K562 (cell line): ENCODE data around the gene OR56A4. TPM values are rescaled to one million over a fixed set of nuclear protein-coding genes. Genes with fewer than 3 reads are reported as not detected.
"Not testable (repeated sequence)": the region's sequence is repeated elsewhere in the genome, so short reads cannot be mapped to it uniquely, and the experiment has no call there.

ENCODE experiments used
- ATAC-seq: fragments of 200-7000 bp; cut with Tn5 transposase; 3 replicates; pipeline ENCODE4 v1.9.1; 2020; ENCODE audit warnings: moderate library complexity
- BruUV-seq: library from RNA; stranded (reverse); fragments of 400-500 nt; replicated peaks from 2 replicates; lab custom pipeline; 2021; lab: Mats Ljungman, UMichigan
- CTCF ChIA-PET: fragments of 300-600 bp; formaldehyde crosslinking; extraction: SDS; loops from one replicate; lab custom pipeline; 2021; ENCODE audit warnings: low intra/inter-chr PET ratio; lab: Yijun Ruan, JAX
- POLR2A ChIA-PET: fragments of 300-600, 350-650 bp; sonication (Branson Sonifier 250); formaldehyde crosslinking; extraction: SDS; loops from one replicate; lab custom pipeline; 2021; ENCODE audit warnings: antibody characterized with exemption, inconsistent platforms; lab: Yijun Ruan, JAX
- DNase-seq, 4 experiments: peaks; one replicate each; pipeline versions ENCODE4 v3.0.0 to v3.0.0-alpha.2; 2011 to 2018; ENCODE audit warnings: low spot score in 3 of 4, mixed read lengths in 3 of 4; ENCODE audit errors: extremely low read depth in 1 of 4
- FAIRE-seq: peaks from 2 replicates; lab custom pipeline; 2011; peaks lifted over from hg19 to GRCh38; lab: Jason Lieb, UNC
- H2AFZ ChIP-seq: 2 replicates; pipeline ENCODE4 v1.6.0; 2011; ENCODE audit warnings: low read depth, low read length, control low read depth, inconsistent platforms
- H3K27ac ChIP-seq: fragments of 200-600 bp; 3 replicates; pipeline ENCODE4 v1.8.0; 2011; ENCODE audit warnings: low read depth, mild to moderate bottlenecking, control low read depth, inconsistent platforms, low read length, moderate library complexity, mixed read lengths; ENCODE audit errors: extremely low read depth
- H3K27me3 ChIP-seq, 2 experiments: fragments of 300-600 bp in 1 of 2; 2 replicates in 1 of 2; 3 replicates in 1 of 2; pipeline versions ENCODE4 v1.6.0 to v1.8.0; 2011; ENCODE audit warnings: inconsistent platforms in 2 of 2, low read length in 2 of 2, mild to moderate bottlenecking in 1 of 2, mixed read lengths in 1 of 2, moderate library complexity in 1 of 2; ENCODE audit not compliant: control insufficient read depth in 2 of 2, insufficient read depth in 2 of 2
- H3K36me3 ChIP-seq: fragments of 300-600 bp; 3 replicates; pipeline ENCODE4 v1.8.0; 2011; ENCODE audit warnings: mild to moderate bottlenecking, low read length, inconsistent platforms; ENCODE audit not compliant: control insufficient read depth, insufficient read depth
- H3K4me1 ChIP-seq, 2 experiments: fragments of 200-600 bp in 1 of 2; replicated peaks in 1 of 2; 2 replicates in 1 of 2; 3 replicates in 1 of 2; pipeline versions ENCODE4 v1.5.1 to v1.8.0; 2011; ENCODE audit warnings: inconsistent platforms in 2 of 2, low read length in 2 of 2, mild to moderate bottlenecking in 1 of 2, mixed read lengths in 1 of 2, moderate library complexity in 1 of 2; ENCODE audit not compliant: control insufficient read depth in 2 of 2, insufficient read depth in 2 of 2
- H3K4me2 ChIP-seq: 2 replicates; pipeline ENCODE4 v1.6.1; 2011; ENCODE audit warnings: low read length, control low read depth, inconsistent platforms, mixed read lengths; ENCODE audit not compliant: insufficient read depth
- H3K4me3 ChIP-seq: fragments of 200-600 bp; sonication (generic), shearing (Covaris generic); 2 replicates; pipeline ENCODE4 v1.5.1; 2016; ENCODE audit warnings: control low read depth, inconsistent platforms
- H3K79me2 ChIP-seq: fragments of 200-600 bp; 3 replicates; pipeline ENCODE4 v1.8.0; 2011; ENCODE audit warnings: low read length, inconsistent platforms; ENCODE audit not compliant: control insufficient read depth, insufficient read depth
- H3K9ac ChIP-seq, 2 experiments: 2 replicates each; pipeline versions ENCODE4 v1.6.0 to v1.6.1; 2011; ENCODE audit warnings: low read depth in 2 of 2, low read length in 2 of 2, control low read depth in 1 of 2, inconsistent platforms in 1 of 2, mild to moderate bottlenecking in 1 of 2, mixed read lengths in 1 of 2; ENCODE audit not compliant: insufficient read depth in 1 of 2
- H3K9me1 ChIP-seq: one replicate; pipeline ENCODE4 v1.6.0; 2011; ENCODE audit warnings: inconsistent platforms, mild to moderate bottlenecking, low read length, moderate library complexity; ENCODE audit not compliant: control insufficient read depth, insufficient read depth
- H3K9me3 ChIP-seq: replicated peaks from 2 replicates; pipeline ENCODE4 v1.5.1; 2011; ENCODE audit warnings: low read depth, low read length, inconsistent platforms; ENCODE audit not compliant: control insufficient read depth, insufficient read depth
- H4K20me1 ChIP-seq: replicated peaks from 2 replicates; pipeline ENCODE4 v1.6.1; 2011; ENCODE audit warnings: low read length, inconsistent platforms, mixed read lengths; ENCODE audit not compliant: control insufficient read depth, insufficient read depth
- ATF3 ChIP-seq, 2 experiments: fragments of 450-650 bp in 1 of 2; sonication (generic) in 1 of 2; formaldehyde crosslinking in 1 of 2; IDR thresholded peaks in 1 of 2; conservative IDR thresholded peaks in 1 of 2; 2 replicates each; pipeline versions ENCODE4 v1.6.1 to v1.8.1; 2016 to 2023; ENCODE audit warnings: mild to moderate bottlenecking in 2 of 2, moderate library complexity in 2 of 2, inconsistent platforms in 1 of 2, missing genetic modification reagents in 1 of 2
- C11orf30 ChIP-seq: fragments of 450-650 bp; IDR thresholded peaks from 2 replicates; pipeline ENCODE4 v1.6.1; 2016; ENCODE audit warnings: low read depth, mild to moderate bottlenecking
- HDGF ChIP-seq: fragments of 450-650 bp; IDR thresholded peaks from 2 replicates; pipeline ENCODE4 v1.6.1; 2016
- ZNF316 ChIP-seq: fragments of 450-650 bp; IDR thresholded peaks from 2 replicates; pipeline ENCODE4 v1.6.1; 2016
- WGBS: fragments of 100-300 bp; shearing (Covaris generic); methylation state at CpG from one replicate; pipeline ENCODE4 v1.1.6; 2016; ENCODE audit warnings: low coverage, mixed read lengths; ENCODE audit not compliant: insufficient coverage; ENCODE audit errors: missing lambda C conversion rate; 5-methylcytosine and 5-hydroxymethylcytosine counted together
- in situ Hi-C: fragments of 300-500 bp; cut with MboI; formaldehyde crosslinking; loops from 4 replicates; pipeline ENCODE4 v1.15.0; 2018; ENCODE audit warnings: inconsistent platforms, mixed read lengths
- intact Hi-C: fragments of 100-400 bp; cut with micrococcal nuclease; formaldehyde crosslinking; loops from 2 replicates; pipeline ENCODE4 v1.14.2; 2022
- polyA plus RNA-seq, 8 experiments: library from polyadenylated mRNA; depleted of rRNA in 4 of 8; stranded (reverse) in 5 of 8; unstranded in 3 of 8; fragments of >200 nt; fragmentation: Nextera tagmentation in 2 of 8; fragmentation: Illumina TruSeq in 1 of 8; extraction: Ambion mirVana in 2 of 8; extraction: Trizol in 1 of 8; gene quantifications; 2 replicates each; pipeline versions ENCODE4 v1.2.1 to v1.2.3, GENCODE V29; 2011 to 2014; ENCODE audit warnings: inconsistent platforms in 1 of 8, missing spikeins in 1 of 8
- total RNA-seq, 7 experiments: library from RNA; depleted of rRNA in 6 of 7; stranded (reverse); fragments of >200 nt in 6 of 7; fragmentation: Illumina TruSeq in 2 of 7; extraction: Trizol in 2 of 7; gene quantifications; 2 replicates each; pipeline versions ENCODE4 v1.2.1 to v1.2.3, GENCODE V29; 2011 to 2021; ENCODE audit warnings: low replicate concordance in 1 of 7

The OR56A4 gene
- total and polyA plus RNA-seq, 9 of the 15 experiments (the other 6 are each of a cell fraction or from before 2014, with no cell fraction given), result not detected

DNA sequence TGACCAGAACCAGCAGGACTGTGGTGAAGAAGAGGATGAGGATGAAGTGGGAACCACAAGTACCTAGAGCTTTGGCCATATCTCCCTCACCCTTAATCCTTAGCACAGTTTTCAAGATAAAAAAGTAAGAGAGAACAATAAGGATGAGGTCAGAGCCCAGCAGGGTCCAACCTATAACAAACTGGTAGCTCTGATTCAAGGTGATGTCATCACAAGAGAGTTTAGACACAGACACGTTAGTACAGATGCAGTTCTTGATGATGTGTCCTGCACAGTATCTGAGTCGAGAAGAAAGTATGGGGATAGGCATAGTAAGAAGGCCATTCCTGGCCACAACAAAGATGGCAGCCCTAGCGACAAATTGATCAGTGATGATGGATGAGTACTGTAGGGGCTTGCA lies 39.0 kb downstream of the OR56A4 start:
- Histone ChIP-seq H3K9me1 (no peaks in the 10 kb centered on the region), H3K27ac (no peak overlapping the region), H3K9me3 (0 out of 2 replicates have a peak, but pooled peaks cover 1% of the 10 kb centered on the region), H4K20me1 (no peaks in the 10 kb centered on the region), H3K9ac (no peak overlapping the region), H2AFZ (no peak overlapping the region), H3K27me3 (peaks cover 0 to 7% of the 10 kb centered on the region in 2 experiments; a peak in 2 of 5 replicates), H3K4me1 (no peaks in the 10 kb centered on the region), H3K79me2 (no peaks in the 10 kb centered on the region), H3K4me2 (no peak overlapping the region), H3K4me3 (no peak overlapping the region), H3K36me3 (no peaks in the 10 kb centered on the region)
- intact Hi-C loops, result no loop called here
- 0% methylated on average over 3 of the region's 3 CpGs for WGBS
- FAIRE-seq (no peak), ATAC-seq (no peak), DNase-seq (no peak)
- CTCF ChIA-PET, result no interaction called here
- in situ Hi-C loops, result no loop called here
- BruUV-seq, result no TSS peak
- TF ChIP-seq HDGF (no peak), ATF3 (IDR thresholded peaks at IDR 0.05) (peak; percentile 12; the same call in 1 of the 2 replicates), ATF3 (CRISPR knock-in tag; conservative IDR thresholded peaks at IDR 0.05) (no peak)
- POLR2A ChIA-PET, result interaction anchor here (0.6 kb wide), 1 partner anchor 171 kb away, joined by 3 read pairs; no protein-coding TSS in a partner anchor

DNA sequence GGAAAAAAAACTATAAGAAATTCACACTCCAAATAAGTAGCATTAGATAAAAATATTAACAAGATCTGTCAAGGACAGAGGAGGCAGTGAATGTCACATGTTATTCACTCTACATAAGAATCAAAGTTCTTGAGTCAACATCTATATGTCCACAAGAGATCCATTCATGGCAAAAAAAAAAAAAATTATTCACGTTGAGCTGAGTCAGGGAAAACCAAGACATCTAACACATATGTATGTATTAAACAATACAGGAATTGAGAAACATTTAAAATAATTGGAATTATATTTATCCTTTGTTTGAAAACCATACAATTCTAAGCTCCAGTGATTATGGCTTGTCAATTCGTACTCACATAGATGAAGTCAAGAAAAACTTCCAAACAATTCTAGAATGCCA lies 39.8 kb downstream of the OR56A4 start:
- POLR2A ChIA-PET, result no interaction called here
- BruUV-seq, result no TSS peak

GRCh38 chr11:5960704-5961320 lies 45.9 kb downstream of the OR56A4 start:
- in situ Hi-C loops, FAIRE-seq, H3K79me2 ChIP-seq, H3K4me2 ChIP-seq, BruUV-seq, H3K36me3 ChIP-seq, H3K4me1 ChIP-seq, H3K27me3 ChIP-seq, H3K27ac ChIP-seq, CTCF ChIA-PET, ATAC-seq, H2AFZ ChIP-seq, DNase-seq, H3K9me1 ChIP-seq, H4K20me1 ChIP-seq, POLR2A ChIA-PET, H3K9me3 ChIP-seq, intact Hi-C loops, H3K9ac ChIP-seq, H3K4me3 ChIP-seq: not testable (repeated sequence)
- WGBS, result 6% methylated on average over 17 of the region's 40 CpGs

More for the DNA sequence above, 39.8 kb downstream of the OR56A4 start:
- H3K4me3 ChIP-seq, result no peak overlapping the region
- intact Hi-C loops (no loop called here), in situ Hi-C loops (no loop called here)
- H3K9me3 ChIP-seq, result 0 out of 2 replicates have a peak, but pooled peaks cover 1% of the 10 kb centered on the region
- 0% methylated on average over 2 of the region's 2 CpGs for WGBS
- no peak overlapping the region for H3K27ac ChIP-seq
- no peak for ATAC-seq
- H3K27me3 ChIP-seq, result no peaks in the 10 kb centered on the region; a peak in 1 of 5 replicates
- H2AFZ ChIP-seq, result no peak overlapping the region
- no peaks in the 10 kb centered on the region for H3K36me3 ChIP-seq
- H3K4me2 ChIP-seq, result no peak overlapping the region
- no peak overlapping the region for H3K9ac ChIP-seq
- no peaks in the 10 kb centered on the region for H4K20me1 ChIP-seq
- CTCF ChIA-PET, result no interaction called here
- H3K79me2 ChIP-seq, result no peaks in the 10 kb centered on the region
- TF ChIP-seq ATF3 (IDR thresholded peaks at IDR 0.05), result no peak
- no peak for TF ChIP-seq ATF3 (CRISPR knock-in tag; conservative IDR thresholded peaks at IDR 0.05)
- TF ChIP-seq ZNF316, result peak; percentile 51
- 0 out of 2 replicates have a peak, but pooled peaks have one; percentile 10 for TF ChIP-seq C11orf30
- TF ChIP-seq, all 486 proteins: peak for 2
- FAIRE-seq (no peak), DNase-seq (no peak)
- Histone ChIP-seq H3K9me1 (no peaks in the 10 kb centered on the region), H3K4me1 (no peaks in the 10 kb centered on the region)
